CD4-positive, CD25-positive, alpha-beta regulatory T cell (primary cell): ENCODE data around the gene PKN2. TPM values are rescaled to one million over a fixed set of nuclear protein-coding genes. Genes with fewer than 3 reads are reported as not detected.
A peak's percentile ranks its signal among the peaks of the same experiment; 100 is the strongest.

Experiments
- ATAC-seq, 2 donors: fragments of 150-1000 bp; cut with Tn5 transposase; one replicate each; pipeline ENCODE4 v1.10.0; 2021; ENCODE audit warnings: low read depth in 2 of 2, moderate number of reproducible peaks in 2 of 2, moderate library complexity in 1 of 2
- DNase-seq, 3 donors: peaks; one replicate each; pipeline versions ENCODE4 v3.0.0 to v3.0.0-alpha.2; 2012 to 2022; ENCODE audit warnings: mixed read lengths in 1 of 3
- H3K27ac ChIP-seq: one replicate; pipeline ENCODE4 v1.7.0; 2013; ENCODE audit warnings: mild to moderate bottlenecking, low read length; ENCODE audit not compliant: insufficient read depth, poor library complexity, severe bottlenecking
- H3K27me3 ChIP-seq: one replicate; pipeline ENCODE4 v1.7.0; 2013; ENCODE audit warnings: low read length; ENCODE audit not compliant: control insufficient read depth, insufficient read depth
- H3K36me3 ChIP-seq: one replicate; pipeline ENCODE4 v1.7.0; 2013; ENCODE audit warnings: mild to moderate bottlenecking, low read length, moderate library complexity; ENCODE audit not compliant: control insufficient read depth, insufficient read depth
- H3K4me1 ChIP-seq: 2 replicates; pipeline ENCODE4 v1.7.0; 2013; ENCODE audit warnings: mild to moderate bottlenecking, low read length; ENCODE audit not compliant: insufficient read depth, control insufficient read depth, poor library complexity, severe bottlenecking
- H3K4me3 ChIP-seq: one replicate; pipeline ENCODE4 v1.7.0; 2013; ENCODE audit warnings: low read depth, mild to moderate bottlenecking, low read length, moderate library complexity
- H3K9me3 ChIP-seq, 2 experiments: 1 replicate in 1 of 2; 2 replicates in 1 of 2; pipeline ENCODE4 v1.7.0; 2013; ENCODE audit warnings: low read length in 2 of 2, mild to moderate bottlenecking in 1 of 2, moderate library complexity in 1 of 2; ENCODE audit not compliant: control insufficient read depth in 2 of 2
- H3K27ac Mint-ChIP-seq, 3 donors: one replicate each; pipeline ENCODE4 v1.8.0; 2020 to 2022; ENCODE audit warnings: mild to moderate bottlenecking in 3 of 3, mixed read lengths in 3 of 3, moderate library complexity in 2 of 3
- H3K27me3 Mint-ChIP-seq: one replicate; pipeline ENCODE4 v1.8.0; 2022; ENCODE audit warnings: mild to moderate bottlenecking, mixed read lengths
- H3K36me3 Mint-ChIP-seq: one replicate; pipeline ENCODE4 v1.8.0; 2020; ENCODE audit warnings: mixed read lengths
- H3K4me1 Mint-ChIP-seq, 4 donors: one replicate each; pipeline ENCODE4 v1.8.0; 2020 to 2022; ENCODE audit warnings: mixed read lengths in 4 of 4, mild to moderate bottlenecking in 1 of 4
- H3K4me3 Mint-ChIP-seq, 4 donors: one replicate each; pipeline ENCODE4 v1.8.0; 2020 to 2022; ENCODE audit warnings: mild to moderate bottlenecking in 4 of 4, mixed read lengths in 4 of 4, moderate library complexity in 3 of 4
- H3K9me3 Mint-ChIP-seq, 7 donors: one replicate each; pipeline ENCODE4 v1.8.0; 2020 to 2022; ENCODE audit warnings: mixed read lengths in 7 of 7, mild to moderate bottlenecking in 3 of 7, moderate library complexity in 2 of 7
- polyA plus RNA-seq, 4 donors: library from polyadenylated mRNA; unstranded; fragments of 300-500 nt; fragmentation: Illumina TruSeq; gene quantifications; one replicate each; pipeline ENCODE4 v1.2.3, GENCODE V29; 2021
- total RNA-seq: library from RNA; stranded (reverse); gene quantifications from one replicate; pipeline ENCODE4 v1.2.3, GENCODE V29; 2022

The PKN2 gene
- total and polyA plus RNA-seq, 5 donors from 2014 or later: 6.7 to 41.9 (median 7.5) TPM

GRCh38 chr1:88791192-88791591 lies 107.1 kb downstream of the PKN2 start:
- Mint-ChIP-seq H3K36me3 (peaks cover 45% of the 10 kb centered on the region), H3K4me1 (peaks cover 9 to 23% (median 16%) of the 10 kb centered on the region in 4 donors), H3K4me3 (no peak overlapping the region), H3K27ac (no peak overlapping the region), H3K9me3 (no peaks in the 10 kb centered on the region), H3K27me3 (no peaks in the 10 kb centered on the region)
- H3K9me3 ChIP-seq: no peaks in the 10 kb centered on the region
- no peaks in the 10 kb centered on the region for H3K4me1 ChIP-seq
- H3K4me3 ChIP-seq: no peak overlapping the region
- H3K27me3 ChIP-seq: no peaks in the 10 kb centered on the region
- ATAC-seq (no peak), DNase-seq (no peak)
- H3K36me3 ChIP-seq: peaks cover 52% of the 10 kb centered on the region
- H3K27ac ChIP-seq: no peak overlapping the region

GRCh38 chr1:88799491-88799890 lies 115.4 kb downstream of the PKN2 start:
- Histone ChIP-seq H3K36me3 (peaks cover 21% of the 10 kb centered on the region), H3K27ac (peak overlapping the region; percentile 6), H3K9me3 (no peaks in the 10 kb centered on the region), H3K4me1 (no peaks in the 10 kb centered on the region), H3K4me3 (no peak overlapping the region), H3K27me3 (no peaks in the 10 kb centered on the region)
- Mint-ChIP-seq H3K27ac (peak overlapping the region in 1 of 3 donors; percentile 18), H3K27me3 (no peaks in the 10 kb centered on the region), H3K4me3 (no peak overlapping the region), H3K4me1 (peaks cover 10 to 23% (median 19%) of the 10 kb centered on the region in 4 donors), H3K36me3 (peaks cover 46% of the 10 kb centered on the region), H3K9me3 (peaks cover 0 to 3% (median 0%) of the 10 kb centered on the region in 7 donors)
- no peak for DNase-seq
- no peak for ATAC-seq

- peak overlapping the region in 1 of 3 donors; percentile 72 for H3K27ac Mint-ChIP-seq
Observed at GRCh38 chr1:88800382-88801051, 116.4 kb downstream of the PKN2 start.

GRCh38 chr1:88801575-88802208 lies 117.6 kb downstream of the PKN2 start:
- Mint-ChIP-seq H3K4me3 (no peak overlapping the region), H3K27me3 (no peaks in the 10 kb centered on the region), H3K36me3 (peaks cover 43% of the 10 kb centered on the region), H3K27ac (peak overlapping the region in 1 of 3 donors; percentile 66), H3K9me3 (peaks cover 0 to 3% (median 0%) of the 10 kb centered on the region in 7 donors), H3K4me1 (peaks cover 0 to 14% (median 11%) of the 10 kb centered on the region in 4 donors)
- Histone ChIP-seq H3K9me3 (no peaks in the 10 kb centered on the region), H3K4me3 (no peak overlapping the region), H3K27me3 (no peaks in the 10 kb centered on the region), H3K36me3 (peaks cover 38% of the 10 kb centered on the region), H3K4me1 (no peaks in the 10 kb centered on the region), H3K27ac (no peak overlapping the region)
- ATAC-seq (no peak), DNase-seq (peak in 1 of 3 donors; percentile 50)

More at GRCh38 chr1:88800382-88801051, 116.4 kb downstream of the PKN2 start:
- DNase-seq: peak; percentile 30 to 69 (median 38)
- peak overlapping the region; percentile 58 for H3K4me3 ChIP-seq
- no peaks in the 10 kb centered on the region for H3K9me3 ChIP-seq
- no peaks in the 10 kb centered on the region for H3K4me1 ChIP-seq
- no peak overlapping the region for H3K27ac ChIP-seq
- Mint-ChIP-seq H3K4me3 (peak overlapping the region in 1 of 4 donors; percentile 78), H3K4me1 (peaks cover 0 to 14% (median 11%) of the 10 kb centered on the region in 4 donors), H3K27me3 (no peaks in the 10 kb centered on the region), H3K9me3 (peaks cover 0 to 3% (median 0%) of the 10 kb centered on the region in 7 donors), H3K36me3 (peaks cover 40% of the 10 kb centered on the region)
- no peaks in the 10 kb centered on the region for H3K27me3 ChIP-seq
- peak; percentile 76 for ATAC-seq
- H3K36me3 ChIP-seq: peaks cover 28% of the 10 kb centered on the region

- ATAC-seq: no peak
- Mint-ChIP-seq H3K4me3 (no peak overlapping the region), H3K9me3 (peaks cover 0 to 3% (median 0%) of the 10 kb centered on the region in 7 donors), H3K27ac (no peak overlapping the region), H3K4me1 (peaks cover 0 to 14% (median 11%) of the 10 kb centered on the region in 4 donors), H3K36me3 (peaks cover 42% of the 10 kb centered on the region), H3K27me3 (no peaks in the 10 kb centered on the region)
- Histone ChIP-seq H3K4me3 (no peak overlapping the region), H3K36me3 (peaks cover 43% of the 10 kb centered on the region), H3K4me1 (no peaks in the 10 kb centered on the region), H3K27me3 (no peaks in the 10 kb centered on the region), H3K27ac (no peak overlapping the region), H3K9me3 (no peaks in the 10 kb centered on the region)
- DNase-seq: no peak
Observed at GRCh38 chr1:88802404-88802803, 118.3 kb downstream of the PKN2 start.

- H3K4me1 Mint-ChIP-seq: peaks cover 0 to 14% (median 11%) of the 10 kb centered on the region in 4 donors
- Histone ChIP-seq H3K4me1 (no peaks in the 10 kb centered on the region), H3K4me3 (no peak overlapping the region), H3K27me3 (no peaks in the 10 kb centered on the region), H3K27ac (no peak overlapping the region), H3K36me3 (peaks cover 48% of the 10 kb centered on the region), H3K9me3 (no peaks in the 10 kb centered on the region)
- H3K27me3 Mint-ChIP-seq: no peaks in the 10 kb centered on the region
- no peak overlapping the region for H3K27ac Mint-ChIP-seq
- ATAC-seq: no peak
- H3K4me3 Mint-ChIP-seq: no peak overlapping the region
- peaks cover 39% of the 10 kb centered on the region for H3K36me3 Mint-ChIP-seq
- no peak for DNase-seq
- H3K9me3 Mint-ChIP-seq: peaks cover 0 to 3% (median 0%) of the 10 kb centered on the region in 7 donors
Observed at GRCh38 chr1:88802950-88803349, 118.9 kb downstream of the PKN2 start.

GRCh38 chr1:88803444-88803843 lies 119.4 kb downstream of the PKN2 start:
- H3K27ac Mint-ChIP-seq: no peak overlapping the region
- Histone ChIP-seq H3K36me3 (peaks cover 50% of the 10 kb centered on the region), H3K27me3 (no peaks in the 10 kb centered on the region), H3K9me3 (no peaks in the 10 kb centered on the region), H3K27ac (no peak overlapping the region), H3K4me1 (no peaks in the 10 kb centered on the region), H3K4me3 (no peak overlapping the region)
- H3K36me3 Mint-ChIP-seq: peaks cover 37% of the 10 kb centered on the region
- peaks cover 0 to 14% (median 11%) of the 10 kb centered on the region in 4 donors for H3K4me1 Mint-ChIP-seq
- no peak for ATAC-seq
- no peak for DNase-seq
- no peak overlapping the region for H3K4me3 Mint-ChIP-seq
- peaks cover 0 to 3% (median 0%) of the 10 kb centered on the region in 7 donors for H3K9me3 Mint-ChIP-seq
- H3K27me3 Mint-ChIP-seq: no peaks in the 10 kb centered on the region
